Spleen (tissue), 11 donors: Measurements from ENCODE around the gene INHBB. TPM values are rescaled to one million over a fixed set of nuclear protein-coding genes. Genes with fewer than 3 reads are reported as not detected.
A peak's percentile ranks its signal among the peaks of the same experiment; 100 is the strongest.

Experiments used
- DNase-seq: peaks from one replicate; pipeline ENCODE4 v3.0.0-alpha.2; 2020
- H3K27ac ChIP-seq, 8 donors: fragments of 200-600 bp; sonication (generic) in 7 of 8; 1 replicate in 4 of 8; 2 replicates in 4 of 8; pipeline versions ENCODE4 v1.5.0 to v1.8.0; 2016 to 2021; ENCODE audit warnings: inconsistent platforms in 4 of 8, mild to moderate bottlenecking in 4 of 8, moderate library complexity in 1 of 8
- H3K27me3 ChIP-seq, 7 donors: fragments of 200-600 bp; sonication (generic) in 6 of 7; replicated peaks in 1 of 7; 1 replicate in 4 of 7; 2 replicates in 3 of 7; pipeline versions ENCODE4 v1.5.0 to v1.8.0; 2016 to 2021; ENCODE audit warnings: inconsistent platforms in 3 of 7, mild to moderate bottlenecking in 1 of 7
- H3K36me3 ChIP-seq, 6 donors: fragments of 200-600 bp; sonication (generic) in 5 of 6; 1 replicate in 4 of 6; 2 replicates in 2 of 6; pipeline versions ENCODE4 v1.5.0 to v1.8.0; 2016 to 2021; ENCODE audit warnings: inconsistent platforms in 2 of 6
- H3K4me1 ChIP-seq, 6 donors: fragments of 200-600 bp; sonication (generic) in 5 of 6; 1 replicate in 3 of 6; 2 replicates in 3 of 6; pipeline versions ENCODE4 v1.5.0 to v1.8.0; 2016 to 2021; ENCODE audit warnings: inconsistent platforms in 3 of 6
- H3K4me3 ChIP-seq, 8 donors: fragments of 200-600 bp; sonication (generic) in 7 of 8; 1 replicate in 4 of 8; 2 replicates in 4 of 8; pipeline versions ENCODE4 v1.5.0 to v1.8.0; 2016 to 2021; ENCODE audit warnings: inconsistent platforms in 4 of 8, mild to moderate bottlenecking in 4 of 8, moderate library complexity in 2 of 8
- H3K9me3 ChIP-seq, 8 donors: fragments of 200-600 bp; sonication (generic) in 7 of 8; 1 replicate in 4 of 8; 2 replicates in 4 of 8; pipeline versions ENCODE4 v1.5.0 to v1.8.0; 2016 to 2021; ENCODE audit warnings: inconsistent platforms in 4 of 8
- POLR2A ChIP-seq, 3 donors: fragments of 450-650 bp; IDR thresholded peaks; one replicate each; pipeline ENCODE4 v1.5.1; 2017; ENCODE audit warnings: antibody characterized with exemption in 3 of 3, mild to moderate bottlenecking in 1 of 3
- POLR2AphosphoS5 ChIP-seq, 3 donors: sonication (generic); formaldehyde crosslinking; IDR thresholded peaks; one replicate each; pipeline ENCODE4 v1.5.1; 2017; ENCODE audit warnings: antibody characterized with exemption in 3 of 3
- WGBS, 5 donors: extraction: QIAGEN DNeasy Blood & Tissue Kit in 3 of 5; methylation state at CpG; one replicate each; pipeline versions ENCODE4 v1.1.5 to v1.1.7; 2013 to 2018; 5-methylcytosine and 5-hydroxymethylcytosine counted together
- intact Hi-C: fragments of 100-400 bp; cut with DNase I; formaldehyde crosslinking; loops from one replicate; pipeline ENCODE4 v1.15.0; 2023; ENCODE audit warnings: low total_unique reads
- polyA plus RNA-seq, 3 donors: library from polyadenylated mRNA; stranded (reverse); fragments of 200-250 nt; gene quantifications; one replicate each; pipeline ENCODE4 v1.2.1, GENCODE V29; 2013
- total RNA-seq, 7 donors: library from RNA; depleted of rRNA in 3 of 7; stranded (reverse); fragments of >200 nt in 3 of 7; fragmentation: NEBNext Ultra II Directional in 4 of 7; extraction: Animal tissue kit (Norgen Biotek cat#: 25700) in 4 of 7; gene quantifications; one replicate each; pipeline versions ENCODE4 v1.1.0 to v1.2.1, GENCODE V29; 2016 to 2021
- TF ChIP-seq, protein P1 (sequence below), 11 experiments: fragments of 200-600 bp in 7 of 11; fragments of 450-650 bp in 4 of 11; sonication (generic) in 4 of 11; IDR thresholded peaks in 8 of 11; conservative IDR thresholded peaks in 3 of 11; 1 replicate in 7 of 11; 2 replicates in 4 of 11; pipeline versions ENCODE4 v1.4.0 to v1.8.0; 2016 to 2021; ENCODE audit warnings: antibody characterized with exemption in 11 of 11, inconsistent platforms in 4 of 11, mild to moderate bottlenecking in 1 of 11
- donor health status: healthy with polysubstance abuse.
- donor health status: DM: no; HTN: no; CAD: no; lungs with moderate emphysema.
- donor health status: DM: no; HTN: no; CAD: no.
- donor health status: Bipolar disorder and iron deficiency.
- donor health status: healthy.
- donor health status: DM: no; HTN: no; CAD: no.
- donor health status: DM: yes; HTN: yes; CAD: no.

Gene INHBB
- total and polyA plus RNA-seq, 10 donors, result 0.26 to 1.5 (median 0.67) TPM

DNA sequence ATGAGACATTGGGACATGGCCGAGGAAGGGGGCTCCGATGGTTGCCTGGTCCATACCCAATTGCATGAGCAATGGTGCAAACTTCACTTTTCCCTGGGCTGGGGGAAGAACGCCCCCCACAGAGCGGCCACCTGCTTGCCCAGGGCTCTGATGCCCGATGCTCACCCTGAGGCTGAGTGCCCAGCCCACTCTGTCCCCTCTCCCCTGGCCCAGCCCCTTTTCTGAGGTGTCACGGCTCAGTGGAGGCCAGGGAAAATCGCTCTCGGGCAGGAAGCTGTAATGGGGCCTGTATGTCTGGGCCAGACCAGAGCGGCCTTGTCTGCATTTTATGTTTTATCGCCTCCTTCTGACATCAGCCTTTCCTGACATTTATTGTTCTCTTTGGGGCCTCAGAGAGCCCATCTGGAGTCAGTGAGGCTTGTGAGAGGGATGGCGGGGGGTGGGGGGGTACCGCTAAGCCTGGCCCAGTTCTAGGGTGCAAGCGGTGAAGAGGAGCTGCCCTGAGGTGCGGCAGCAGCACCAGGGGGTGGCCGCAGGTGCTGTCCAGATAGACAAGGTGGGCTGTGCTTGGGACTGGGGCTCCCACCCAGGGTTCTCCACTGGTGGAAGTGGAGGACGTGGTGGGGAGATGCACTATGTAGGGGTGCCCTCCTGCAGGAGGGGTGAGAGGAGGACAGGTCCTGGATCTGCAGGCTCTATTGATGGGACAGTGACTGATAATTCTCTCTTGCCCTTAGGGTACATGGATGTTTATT lies 46.2 kb downstream of the INHBB start:
- H3K36me3 ChIP-seq, result no peaks in the 10 kb centered on the region
- H3K27ac ChIP-seq, result no peak overlapping the region
- TF ChIP-seq, protein P1, sequence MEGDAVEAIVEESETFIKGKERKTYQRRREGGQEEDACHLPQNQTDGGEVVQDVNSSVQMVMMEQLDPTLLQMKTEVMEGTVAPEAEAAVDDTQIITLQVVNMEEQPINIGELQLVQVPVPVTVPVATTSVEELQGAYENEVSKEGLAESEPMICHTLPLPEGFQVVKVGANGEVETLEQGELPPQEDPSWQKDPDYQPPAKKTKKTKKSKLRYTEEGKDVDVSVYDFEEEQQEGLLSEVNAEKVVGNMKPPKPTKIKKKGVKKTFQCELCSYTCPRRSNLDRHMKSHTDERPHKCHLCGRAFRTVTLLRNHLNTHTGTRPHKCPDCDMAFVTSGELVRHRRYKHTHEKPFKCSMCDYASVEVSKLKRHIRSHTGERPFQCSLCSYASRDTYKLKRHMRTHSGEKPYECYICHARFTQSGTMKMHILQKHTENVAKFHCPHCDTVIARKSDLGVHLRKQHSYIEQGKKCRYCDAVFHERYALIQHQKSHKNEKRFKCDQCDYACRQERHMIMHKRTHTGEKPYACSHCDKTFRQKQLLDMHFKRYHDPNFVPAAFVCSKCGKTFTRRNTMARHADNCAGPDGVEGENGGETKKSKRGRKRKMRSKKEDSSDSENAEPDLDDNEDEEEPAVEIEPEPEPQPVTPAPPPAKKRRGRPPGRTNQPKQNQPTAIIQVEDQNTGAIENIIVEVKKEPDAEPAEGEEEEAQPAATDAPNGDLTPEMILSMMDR (IDR thresholded peaks at IDR 0.05 in 8 of 11, conservative IDR thresholded peaks at IDR 0.05 in 3 of 11), result no peak
- no peak for TF ChIP-seq POLR2A (IDR thresholded peaks at IDR 0.05)
- no peak for TF ChIP-seq POLR2AphosphoS5 (IDR thresholded peaks at IDR 0.05)
- 75 to 87% (median 84%) methylated on average over 12 to 16 of the region's 16 CpGs for WGBS, 5 donors
- H3K27me3 ChIP-seq, result peaks cover 0 to 57% (median 9%) of the 10 kb centered on the region in 7 donors
- DNase-seq, result peak; percentile 41
- H3K4me3 ChIP-seq, result no peak overlapping the region
- H3K4me1 ChIP-seq, result no peaks in the 10 kb centered on the region
- peaks cover 0 to 5% (median 0%) of the 10 kb centered on the region in 8 donors for H3K9me3 ChIP-seq
- intact Hi-C loops, result no loop called here

DNA sequence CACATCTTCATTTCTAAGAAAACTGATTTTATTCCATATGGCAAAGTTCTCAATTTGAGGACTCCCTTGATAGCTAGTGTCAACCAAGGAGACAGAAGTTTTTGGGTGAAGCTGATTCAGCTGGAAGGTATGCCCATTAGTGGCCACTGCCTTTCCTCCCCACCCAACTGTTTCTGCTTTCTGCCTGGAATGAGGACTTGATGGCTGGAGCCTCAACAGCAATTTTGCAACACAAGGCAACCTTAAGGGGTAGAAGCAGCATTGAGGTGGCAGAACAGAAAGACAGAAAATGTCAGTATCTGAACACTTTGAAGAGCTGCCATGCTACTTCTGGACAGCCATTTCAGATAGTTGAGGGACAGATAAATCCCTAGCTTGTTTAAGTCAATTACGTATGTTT lies 47.0 kb downstream of the INHBB start:
- H3K4me3 ChIP-seq, result no peak overlapping the region
- H3K9me3 ChIP-seq, result peaks cover 0 to 5% (median 0%) of the 10 kb centered on the region in 8 donors
- peak; percentile 18 for DNase-seq
- WGBS, 5 donors, result 59 to 88% (median 77%) methylated on average over 1 of the region's 1 CpG
- H3K27ac ChIP-seq, result no peak overlapping the region
- no peaks in the 10 kb centered on the region for H3K36me3 ChIP-seq
- H3K4me1 ChIP-seq, result no peaks in the 10 kb centered on the region
- peaks cover 0 to 57% (median 9%) of the 10 kb centered on the region in 7 donors for H3K27me3 ChIP-seq
- TF ChIP-seq, protein P1 (IDR thresholded peaks at IDR 0.05 in 8 of 11, conservative IDR thresholded peaks at IDR 0.05 in 3 of 11), result no peak
- TF ChIP-seq POLR2AphosphoS5 (IDR thresholded peaks at IDR 0.05) (no peak), POLR2A (IDR thresholded peaks at IDR 0.05) (no peak)
- intact Hi-C loops, result no loop called here

DNA sequence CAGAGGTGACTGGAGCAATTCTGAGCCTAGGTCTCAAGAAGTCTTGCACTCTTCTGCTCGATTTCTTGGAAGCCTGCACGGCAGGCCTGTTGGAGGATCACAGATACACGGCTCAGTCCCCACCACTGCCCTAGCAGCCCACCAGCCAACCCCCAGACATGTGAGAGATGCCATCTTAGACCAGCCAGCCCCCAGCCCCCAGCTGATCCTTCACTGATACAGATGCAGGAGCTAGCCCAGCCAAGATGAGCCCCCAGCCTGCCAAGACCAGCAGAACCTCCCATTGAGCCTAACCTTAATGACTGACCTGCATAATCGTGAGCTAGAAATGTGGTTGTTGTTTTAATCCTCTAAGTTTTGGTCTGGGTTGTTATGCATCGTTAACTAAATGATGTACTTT lies 47.5 kb downstream of the INHBB start:
- 80 to 88% (median 88%) methylated on average over 5 of the region's 5 CpGs for WGBS, 5 donors
- Histone ChIP-seq H3K4me3 (no peak overlapping the region), H3K27me3 (peaks cover 0 to 52% (median 9%) of the 10 kb centered on the region in 7 donors), H3K4me1 (no peaks in the 10 kb centered on the region), H3K27ac (no peak overlapping the region), H3K36me3 (no peaks in the 10 kb centered on the region), H3K9me3 (peaks cover 0 to 5% (median 0%) of the 10 kb centered on the region in 8 donors)
- intact Hi-C loops, result no loop called here
- TF ChIP-seq POLR2A (IDR thresholded peaks at IDR 0.05) (no peak), POLR2AphosphoS5 (IDR thresholded peaks at IDR 0.05) (no peak)
- TF ChIP-seq, protein P1 (IDR thresholded peaks at IDR 0.05 in 8 of 11, conservative IDR thresholded peaks at IDR 0.05 in 3 of 11), result no peak
- DNase-seq, result peak; percentile 50

DNA sequence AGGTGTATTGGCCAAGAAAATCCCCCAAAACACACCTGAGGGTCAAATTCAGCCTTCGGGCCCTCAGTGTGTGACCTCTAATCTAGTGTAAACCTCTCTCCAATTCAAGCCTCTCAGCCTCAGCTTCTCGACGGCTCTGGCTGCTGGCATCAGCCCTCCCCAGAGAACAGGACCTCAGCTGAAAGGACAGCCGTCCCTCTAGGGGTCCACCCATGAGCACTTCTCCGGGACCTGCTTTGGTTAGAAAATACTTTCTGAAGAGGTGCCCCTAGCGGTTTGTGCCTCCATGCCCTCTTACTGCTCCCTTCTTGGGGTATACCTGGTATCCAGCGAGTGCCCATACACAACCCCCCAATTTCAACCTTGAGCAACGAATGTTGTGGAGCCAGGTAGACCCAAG lies 48.8 kb downstream of the INHBB start:
- TF ChIP-seq POLR2AphosphoS5 (IDR thresholded peaks at IDR 0.05), result no peak
- TF ChIP-seq, protein P1 (IDR thresholded peaks at IDR 0.05 in 8 of 11, conservative IDR thresholded peaks at IDR 0.05 in 3 of 11), result no peak
- TF ChIP-seq POLR2A (IDR thresholded peaks at IDR 0.05), result no peak
- peaks cover 0 to 49% (median 9%) of the 10 kb centered on the region in 7 donors for H3K27me3 ChIP-seq
- DNase-seq, result peak; percentile 52
- H3K9me3 ChIP-seq, result peaks cover 0 to 5% (median 0%) of the 10 kb centered on the region in 8 donors
- no peak overlapping the region for H3K4me3 ChIP-seq
- WGBS, 5 donors, result 89 to 93% (median 91%) methylated on average over 8 of the region's 8 CpGs
- no peaks in the 10 kb centered on the region for H3K4me1 ChIP-seq
- no peaks in the 10 kb centered on the region for H3K36me3 ChIP-seq
- intact Hi-C loops, result no loop called here
- no peak overlapping the region for H3K27ac ChIP-seq
